HepG2 (cell line): ENCODE measurements around the gene PRUNE1. TPM values are rescaled to one million over a fixed set of nuclear protein-coding genes. Genes with fewer than 3 reads are reported as not detected.

ENCODE experiments used
- ATAC-seq: fragments of 200-7000 bp; cut with Tn5 transposase; 3 replicates; pipeline ENCODE4 v1.9.1; 2020; ENCODE audit warnings: mild to moderate bottlenecking, moderate library complexity
- BruUV-seq: library from RNA; stranded (reverse); fragments of 400-500 nt; replicated peaks from 2 replicates; lab custom pipeline; 2021; lab: Mats Ljungman, UMichigan
- CTCF ChIA-PET: fragments of 300-600 bp; formaldehyde crosslinking; extraction: SDS; loops from one replicate; lab custom pipeline; 2021; ENCODE audit warnings: low total read pairs, inconsistent platforms, low intra/inter-chr PET ratio; lab: Yijun Ruan, JAX
- POLR2A ChIA-PET: fragments of 350-600 bp; sonication (Branson Sonifier 250); formaldehyde crosslinking; loops from one replicate; lab custom pipeline; 2020; ENCODE audit warnings: antibody characterized with exemption, inconsistent platforms; lab: Yijun Ruan, JAX
- DNase-seq: peaks from one replicate; pipeline ENCODE4 v3.0.0-alpha.2; 2015; ENCODE audit warnings: low spot score
- FAIRE-seq: peaks from 3 replicates; lab custom pipeline; 2011; peaks lifted over from hg19 to GRCh38; lab: Jason Lieb, UNC
- H2AFZ ChIP-seq: one replicate; pipeline ENCODE4 v1.6.1; 2011; ENCODE audit warnings: low read length, inconsistent platforms
- H3K27ac ChIP-seq: fragments of 300-600 bp; 3 replicates; pipeline ENCODE4 v1.8.0; 2011; ENCODE audit warnings: mixed run types, mild to moderate bottlenecking, mixed read lengths, low read length, inconsistent platforms; ENCODE audit not compliant: insufficient read depth; ENCODE audit errors: extremely low read length
- H3K27me3 ChIP-seq, 2 experiments: fragments of 200-600 bp in 1 of 2; 2 replicates in 1 of 2; 3 replicates in 1 of 2; pipeline versions ENCODE4 v1.6.0 to v1.8.0; 2011; ENCODE audit warnings: low read length in 2 of 2, mild to moderate bottlenecking in 2 of 2, moderate library complexity in 2 of 2, inconsistent platforms in 1 of 2; ENCODE audit not compliant: insufficient read depth in 2 of 2, control insufficient read depth in 1 of 2
- H3K36me3 ChIP-seq, 2 experiments: fragments of 200-600 bp in 1 of 2; replicated peaks in 1 of 2; 2 replicates in 1 of 2; 3 replicates in 1 of 2; pipeline versions ENCODE4 v1.5.1 to v1.8.0; 2011; ENCODE audit warnings: low read length in 2 of 2, inconsistent platforms in 1 of 2; ENCODE audit not compliant: insufficient read depth in 2 of 2, control insufficient read depth in 1 of 2
- H3K4me1 ChIP-seq: 2 replicates; pipeline ENCODE4 v1.5.1; 2012; ENCODE audit warnings: low read length, inconsistent platforms; ENCODE audit not compliant: insufficient read depth
- H3K4me2 ChIP-seq: 2 replicates; pipeline ENCODE4 v1.6.0; 2011; ENCODE audit warnings: low read depth, low read length, inconsistent platforms
- H3K4me3 ChIP-seq, 3 experiments: fragments of 200-600 bp in 1 of 3; sonication (generic), shearing (Covaris generic) in 1 of 3; replicated peaks in 1 of 3; 2 replicates each; pipeline ENCODE4 v1.5.1; 2011 to 2016; ENCODE audit warnings: low read length in 3 of 3, inconsistent platforms in 2 of 3, low read depth in 2 of 3, mild to moderate bottlenecking in 2 of 3, control low read depth in 1 of 3, mixed read lengths in 1 of 3; ENCODE audit not compliant: insufficient read depth in 1 of 3
- H3K79me2 ChIP-seq: one replicate; pipeline ENCODE4 v1.6.1; 2011; ENCODE audit warnings: low read length, inconsistent platforms; ENCODE audit not compliant: insufficient read depth
- H3K9ac ChIP-seq: 2 replicates; pipeline ENCODE4 v1.6.0; 2011; ENCODE audit warnings: mild to moderate bottlenecking, low read depth, low read length, inconsistent platforms; ENCODE audit not compliant: insufficient read depth
- H3K9me3 ChIP-seq: 2 replicates; pipeline ENCODE4 v1.5.1; 2012; ENCODE audit warnings: mild to moderate bottlenecking, low read length
- H4K20me1 ChIP-seq: 2 replicates; pipeline ENCODE4 v1.6.0; 2011; ENCODE audit warnings: inconsistent platforms, mild to moderate bottlenecking, low read length, moderate library complexity; ENCODE audit not compliant: insufficient read depth
- CENPT ChIP-seq: sonication (generic); formaldehyde crosslinking; IDR thresholded peaks from 2 replicates; pipeline ENCODE4 v1.8.0; 2022; ENCODE audit warnings: low read depth, mild to moderate bottlenecking, moderate library complexity, missing genetic modification reagents
- DPF2 ChIP-seq: sonication (generic); formaldehyde crosslinking; IDR thresholded peaks from 2 replicates; pipeline ENCODE4 v1.4.0; 2020; ENCODE audit warnings: mild to moderate bottlenecking, low read depth, missing genetic modification reagents, borderline replicate concordance
- DZIP1 ChIP-seq: sonication (generic); formaldehyde crosslinking; IDR thresholded peaks from 2 replicates; pipeline ENCODE4 v1.5.0; 2020; ENCODE audit warnings: mild to moderate bottlenecking, missing genetic modification reagents
- E2F1 ChIP-seq: sonication (generic); formaldehyde crosslinking; IDR thresholded peaks from 2 replicates; pipeline ENCODE4 v1.5.0; 2020; ENCODE audit warnings: missing genetic modification reagents
- KLF9 ChIP-seq: IDR thresholded peaks from 2 replicates; pipeline ENCODE4 v1.6.1; 2016; ENCODE audit warnings: low read depth
- LCORL ChIP-seq, 2 experiments: fragments of 450-650 bp in 1 of 2; sonication (generic) in 1 of 2; formaldehyde crosslinking in 1 of 2; IDR thresholded peaks; 2 replicates each; pipeline versions ENCODE4 v1.5.0 to v1.6.1; 2017 to 2020; ENCODE audit warnings: antibody characterized with exemption in 1 of 2, missing genetic modification reagents in 1 of 2
- NFIB ChIP-seq: sonication (generic); formaldehyde crosslinking; IDR thresholded peaks from 2 replicates; pipeline ENCODE4 v1.9.0; 2021; ENCODE audit warnings: missing genetic modification reagents, mild to moderate bottlenecking, borderline replicate concordance
- NFYC ChIP-seq: IDR thresholded peaks from 2 replicates; pipeline ENCODE4 v1.6.1; 2016; ENCODE audit warnings: missing genetic modification reagents, missing compliant biosample characterization
- RBM22 ChIP-seq: fragments of 200-400 bp; formaldehyde crosslinking; optimal IDR thresholded peaks from 2 replicates; pipeline ENCODE3; 2017; ENCODE audit warnings: mild to moderate bottlenecking, low read length, moderate library complexity
- SKI ChIP-seq: fragments of 450-650 bp; IDR thresholded peaks from one replicate; pipeline ENCODE4 v1.6.1; 2018; ENCODE audit warnings: mild to moderate bottlenecking; ENCODE audit not compliant: partially characterized antibody
- TARDBP ChIP-seq: sonication (generic); formaldehyde crosslinking; IDR thresholded peaks from 2 replicates; pipeline ENCODE4 v1.8.0; 2022; ENCODE audit warnings: mild to moderate bottlenecking, missing genetic modification reagents
- TFAP4 ChIP-seq: sonication (generic); IDR thresholded peaks from 2 replicates; pipeline ENCODE4 v1.6.1; 2016; ENCODE audit warnings: low read depth, borderline replicate concordance
- ZNF230 ChIP-seq: sonication (generic); formaldehyde crosslinking; IDR thresholded peaks from 2 replicates; pipeline ENCODE4 v1.4.0; 2020; ENCODE audit warnings: mild to moderate bottlenecking, missing genetic modification reagents
- ZNF441 ChIP-seq: sonication (generic); formaldehyde crosslinking; IDR thresholded peaks from 2 replicates; pipeline ENCODE4 v1.7.0; 2021; ENCODE audit warnings: missing genetic modification reagents, borderline replicate concordance
- ZNF605 ChIP-seq: sonication (generic); formaldehyde crosslinking; IDR thresholded peaks from 2 replicates; pipeline ENCODE4 v1.8.0; 2022; ENCODE audit warnings: mild to moderate bottlenecking, missing genetic modification reagents
- WGBS: methylation state at CpG from one replicate; pipeline ENCODE4 v1.1.6; 2017; ENCODE audit warnings: low lambda C conversion rate; 5-methylcytosine and 5-hydroxymethylcytosine counted together
- in situ Hi-C: cut with HindIII; loops from 2 replicates; pipeline ENCODE4 v1.10.0; 2017; ENCODE audit warnings: low pct_unique_long_range_greater_than_20kb; ENCODE audit not compliant: extremely low pct_ligation_motif_present
- intact Hi-C: fragments of 100-400 bp; cut with micrococcal nuclease; formaldehyde crosslinking; loops from one replicate; pipeline ENCODE4 v1.10.0; 2022; ENCODE audit not compliant: unreplicated experiment
- polyA plus RNA-seq, 8 experiments: library from polyadenylated mRNA; depleted of rRNA in 3 of 8; stranded (reverse) in 7 of 8; unstranded in 1 of 8; fragments of >200 nt; fragmentation: Illumina TruSeq in 4 of 8; extraction: Trizol in 4 of 8; gene quantifications; 2 replicates each; pipeline versions ENCODE4 v1.2.1 to v1.2.3, GENCODE V29; 2011 to 2016; ENCODE audit warnings: low read depth in 4 of 8, missing spikeins in 1 of 8, mixed read lengths in 1 of 8; ENCODE audit not compliant: insufficient read depth in 1 of 8
- total RNA-seq, 5 experiments: library from RNA; depleted of rRNA; stranded (reverse); fragments of >200 nt; fragmentation: Illumina TruSeq; extraction: Trizol; gene quantifications; 2 replicates each; pipeline ENCODE4 v1.2.3, GENCODE V29; 2016; ENCODE audit warnings: low read depth in 1 of 5

The PRUNE1 gene
- total and polyA plus RNA-seq, 2 of the 13 experiments (the other 11 are each of a cell fraction or from before 2014, with no cell fraction given): 19.0 to 31.9 TPM

GRCh38 chr1:151032164-151032563 lies 23.9 kb downstream of the PRUNE1 start:
- ATAC-seq (no peak), DNase-seq (no peak), FAIRE-seq (no peak)
- Histone ChIP-seq H2AFZ (no peak overlapping the region), H3K4me2 (no peak overlapping the region), H3K27me3 (no peaks in the 10 kb centered on the region), H3K9ac (no peak overlapping the region), H3K9me3 (no peaks in the 10 kb centered on the region), H3K79me2 (no peaks in the 10 kb centered on the region), H3K36me3 (peaks cover 8 to 47% of the 10 kb centered on the region in 2 experiments; a peak in 4 of 5 replicates), H3K4me3 (no peak overlapping the region), H3K4me1 (no peaks in the 10 kb centered on the region), H3K27ac (no peak overlapping the region), H4K20me1 (no peaks in the 10 kb centered on the region)
- no peak for TF ChIP-seq TFAP4
- POLR2A ChIA-PET: no interaction called here
- CTCF ChIA-PET: no interaction called here
- in situ Hi-C loops: no loop called here
- 97% methylated on average over 8 of the region's 8 CpGs for WGBS
- no TSS peak for BruUV-seq
- intact Hi-C loops: no loop called here

- Histone ChIP-seq H3K4me3 (no peak overlapping the region), H3K4me1 (no peaks in the 10 kb centered on the region), H3K27me3 (no peaks in the 10 kb centered on the region), H4K20me1 (no peaks in the 10 kb centered on the region), H3K79me2 (no peaks in the 10 kb centered on the region), H3K36me3 (peaks cover 5 to 27% of the 10 kb centered on the region in 2 experiments; a peak in 3 of 5 replicates), H3K4me2 (no peak overlapping the region), H2AFZ (no peak overlapping the region), H3K9me3 (no peaks in the 10 kb centered on the region), H3K27ac (no peak overlapping the region), H3K9ac (no peak overlapping the region)
- ChIA-PET POLR2A (no interaction called here), CTCF (no interaction called here)
- TSS peak; percentile 37 for BruUV-seq
- WGBS: 85% methylated on average over 3 of the region's 3 CpGs
- in situ Hi-C loops (no loop called here), intact Hi-C loops (no loop called here)
- no peak for DNase-seq
- no peak for ATAC-seq
- no peak for FAIRE-seq
- TF ChIP-seq E2F1 (CRISPR knock-in tag) (no peak), LCORL (IDR thresholded peaks at IDR 0.05) (no peak), LCORL (CRISPR knock-in tag; IDR thresholded peaks at IDR 0.05) (no peak), ZNF441 (CRISPR knock-in tag) (no peak), NFIB (no peak), NFYC (CRISPR knock-in tag) (no peak), KLF9 (CRISPR knock-in tag) (no peak), RBM22 (no peak), DZIP1 (CRISPR knock-in tag) (no peak), ZNF605 (CRISPR knock-in tag) (no peak), DPF2 (no peak), ZNF230 (CRISPR knock-in tag) (no peak), SKI (no peak), CENPT (CRISPR knock-in tag) (no peak), TARDBP (CRISPR knock-in tag) (no peak)
These were observed 26.9 kb downstream of the PRUNE1 start for GRCh38 chr1:151035167-151035566.
